Jurkat, Clone E6-1 (cell line): Measurements from ENCODE around the gene SP5.

Experiments used
- DNase-seq: peaks from one replicate; pipeline ENCODE4 v3.0.0-alpha.2; 2011; ENCODE audit warnings: low read depth, low spot score
- H3K4me3 ChIP-seq: 2 replicates; pipeline ENCODE4 v1.5.1; 2011; ENCODE audit warnings: mild to moderate bottlenecking, low read length, control low read depth, moderate library complexity

SP5 gene

GRCh38 chr2:170707821-170708795 is 7.0 kb upstream of the SP5 start:
- H3K4me3 ChIP-seq = no peak overlapping the region
- DNase-seq = no peak

GRCh38 chr2:170710609-170710979 is 4.5 kb upstream of the SP5 start:
- no peak overlapping the region for H3K4me3 ChIP-seq
- no peak for DNase-seq

DNA sequence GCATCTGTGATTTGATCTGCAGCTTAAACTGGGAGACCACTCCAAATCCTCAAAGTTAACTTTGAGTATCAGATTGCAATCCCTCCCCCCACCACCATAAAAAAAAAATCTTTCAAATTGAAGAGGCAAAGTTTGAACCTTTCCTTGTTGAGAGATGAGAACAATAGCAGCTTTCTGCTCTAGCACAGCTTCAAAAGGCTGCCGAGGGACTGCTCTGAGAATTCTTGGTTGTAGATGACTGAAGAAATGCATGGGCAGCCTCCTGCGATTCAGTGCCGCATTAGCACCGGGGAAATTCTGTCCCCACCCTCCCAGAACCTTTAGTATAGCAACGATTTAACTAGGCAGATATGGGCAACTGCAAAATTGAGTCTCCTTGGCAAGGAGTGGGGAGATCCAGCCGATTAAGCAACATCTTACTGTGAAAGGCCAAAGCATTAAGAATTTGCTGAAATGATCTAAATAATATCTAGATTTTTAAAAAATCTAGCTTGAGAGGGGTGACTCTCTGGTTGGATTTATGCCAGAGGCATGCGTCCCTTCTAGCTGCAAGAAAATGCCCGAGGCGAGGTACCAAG is 3.9 kb upstream of the SP5 start:
- H3K4me3 ChIP-seq = peak overlapping the region; percentile 53
- DNase-seq = no peak

- peak; percentile 51 for DNase-seq
- H3K4me3 ChIP-seq = peak overlapping the region; percentile 53
Observed at GRCh38 chr2:170711774-170712652, 3.1 kb upstream of the SP5 start.

- DNase-seq = no peak
- no peak overlapping the region for H3K4me3 ChIP-seq
Observed at GRCh38 chr2:170712653-170713542, 2.2 kb upstream of the SP5 start.

DNA sequence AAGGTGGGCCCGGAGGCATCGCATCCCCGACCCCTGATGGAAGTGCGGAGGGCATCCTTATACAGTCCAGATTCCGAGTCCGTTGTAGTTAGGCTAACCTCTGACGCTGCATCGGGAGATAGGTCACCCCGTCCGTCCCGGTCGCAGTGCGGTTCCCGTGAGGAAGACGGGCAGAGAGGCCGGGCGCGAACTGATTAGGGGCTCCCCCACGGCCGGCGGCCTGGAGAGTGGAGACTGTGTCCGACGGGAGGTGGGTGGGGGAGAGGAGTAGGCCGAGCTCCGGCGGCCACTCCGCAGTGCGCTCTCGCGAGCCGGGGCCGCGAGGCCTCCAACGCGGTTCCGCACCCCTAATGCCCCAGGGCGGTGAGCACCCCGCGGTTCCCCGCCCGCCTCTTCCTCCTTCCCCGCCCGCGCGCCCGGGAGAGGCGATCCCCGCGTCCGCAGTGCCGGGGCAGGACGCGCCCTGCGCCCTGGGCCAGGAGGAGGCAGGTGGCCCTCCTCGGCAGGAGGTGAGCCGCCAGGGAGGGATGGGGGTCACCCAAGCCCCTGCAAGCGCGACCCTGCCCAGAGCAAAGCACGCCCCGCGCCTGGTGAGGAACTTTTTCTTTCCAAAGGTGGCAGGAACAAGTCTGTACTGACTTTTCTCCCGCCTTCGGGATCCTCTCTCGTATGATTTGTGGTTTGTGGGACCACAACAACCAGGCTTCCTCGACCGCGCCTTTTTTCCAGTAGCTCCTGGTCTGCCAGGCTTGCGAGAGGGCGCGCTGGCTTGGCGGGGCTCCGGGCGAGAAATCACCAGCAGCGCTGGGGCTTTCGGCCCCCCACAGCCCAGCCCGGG is 1.4 kb upstream of the SP5 start:
- H3K4me3 ChIP-seq = peak overlapping the region; percentile 56
- no peak for DNase-seq

DNA sequence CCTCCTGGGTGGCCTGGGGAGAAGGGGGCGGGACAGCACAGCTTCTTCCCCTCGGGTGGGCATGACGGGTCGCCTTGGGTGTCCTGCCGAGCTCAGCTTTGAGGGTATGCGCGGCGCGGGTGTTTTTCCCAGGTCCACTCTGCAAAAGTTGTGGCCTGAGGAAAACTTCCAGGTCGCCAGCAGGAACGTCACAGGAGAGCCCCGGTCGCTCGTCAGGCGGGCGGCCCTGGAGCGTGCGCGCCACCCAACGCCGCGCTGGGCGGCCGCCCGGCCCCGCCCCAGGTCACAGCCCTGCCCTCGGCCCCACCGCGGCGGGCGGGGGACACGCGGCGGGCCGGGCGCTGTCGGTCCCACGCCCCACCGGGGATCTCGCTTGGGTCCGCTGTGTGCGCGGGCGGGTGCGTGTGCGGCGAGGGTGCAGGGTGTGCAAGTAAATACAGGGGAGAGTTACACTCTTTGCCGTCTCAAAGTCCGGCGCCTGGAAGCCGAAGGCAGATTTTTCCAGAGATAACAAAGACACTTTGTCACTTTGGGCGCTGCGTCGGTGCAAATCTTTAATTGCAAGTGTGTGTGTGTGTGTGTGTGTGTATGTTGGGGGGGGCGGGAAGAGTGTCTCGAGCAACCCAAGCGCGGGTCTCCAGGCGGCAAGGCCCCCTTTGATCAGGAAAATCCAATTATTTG is 616 bp upstream of the SP5 start:
- peak overlapping the region; percentile 56 for H3K4me3 ChIP-seq
- DNase-seq = no peak

- no peak for DNase-seq
- H3K4me3 ChIP-seq = no peak overlapping the region
Observed at GRCh38 chr2:170715932-170716777, 1.0 kb downstream of the SP5 start.

GRCh38 chr2:170716851-170717598 is 1.9 kb downstream of the SP5 start:
- DNase-seq = no peak
- no peak overlapping the region for H3K4me3 ChIP-seq

GRCh38 chr2:170717599-170717963 is 2.4 kb downstream of the SP5 start:
- no peak overlapping the region for H3K4me3 ChIP-seq
- DNase-seq = no peak

DNA sequence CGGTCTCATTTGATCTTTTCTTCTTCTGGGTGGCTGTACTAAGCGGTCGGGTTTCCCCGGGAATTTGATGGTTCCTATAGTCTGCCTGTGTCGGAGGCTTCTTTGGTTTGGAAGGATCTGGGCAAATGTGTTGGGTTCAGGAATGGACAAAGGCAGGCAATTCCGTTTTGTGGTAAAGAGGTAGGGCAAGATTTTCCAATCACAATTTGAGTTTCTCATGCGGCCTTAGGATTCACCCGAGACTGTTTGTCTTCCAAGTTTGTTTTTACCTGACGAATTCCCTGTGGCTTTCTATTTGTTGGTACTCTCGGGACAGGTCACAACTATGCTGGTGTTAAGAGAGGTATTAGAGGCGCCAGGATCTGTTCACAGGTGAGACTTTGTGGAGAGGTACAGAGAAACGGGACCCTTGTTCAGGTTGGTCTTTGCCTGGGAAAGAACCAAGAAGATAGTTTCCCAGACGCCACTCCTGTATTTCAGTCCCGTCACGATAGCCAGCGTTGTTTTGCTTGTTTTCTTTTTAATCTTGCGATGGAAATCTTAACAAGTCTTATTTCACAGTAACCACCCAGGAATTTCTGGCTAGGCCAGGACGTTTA is 3.0 kb downstream of the SP5 start:
- no peak overlapping the region for H3K4me3 ChIP-seq
- DNase-seq = no peak

GRCh38 chr2:170719810-170720209 is 4.7 kb downstream of the SP5 start:
- DNase-seq = no peak

GRCh38 chr2:170721678-170722077 is 6.5 kb downstream of the SP5 start:
- H3K4me3 ChIP-seq = no peak overlapping the region
- no peak for DNase-seq

More at GRCh38 chr2:170719810-170720209, 4.7 kb downstream of the SP5 start:
- no peak overlapping the region for H3K4me3 ChIP-seq

GRCh38 chr2:170722301-170722700 is 7.2 kb downstream of the SP5 start:
- no peak for DNase-seq
- H3K4me3 ChIP-seq = no peak overlapping the region

DNA sequence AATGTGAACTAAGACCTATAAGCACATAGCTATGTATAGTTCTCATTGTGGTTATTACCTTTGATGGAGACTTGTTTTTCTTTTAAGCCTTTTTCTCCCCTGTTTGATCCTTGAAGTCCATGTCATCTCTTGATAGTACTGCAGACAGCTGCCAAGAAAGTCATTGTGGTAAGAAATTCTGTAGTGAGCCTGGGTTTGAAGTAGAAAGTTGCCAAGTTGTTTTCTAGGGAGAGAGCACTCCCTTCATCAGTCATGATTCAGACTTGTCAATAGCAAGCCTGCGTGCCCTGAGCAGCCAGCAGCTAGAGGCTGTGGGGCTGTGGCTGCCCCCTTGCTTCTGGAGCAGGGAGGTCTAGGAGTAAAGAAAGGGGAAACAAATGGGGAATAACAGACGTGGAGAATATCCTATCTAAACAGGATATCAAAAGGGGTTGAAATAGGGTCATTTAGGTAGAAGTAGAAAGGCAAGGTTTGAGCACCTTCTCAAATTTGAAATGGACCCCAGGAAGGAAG is 8.4 kb downstream of the SP5 start:
- no peak for DNase-seq
- no peak overlapping the region for H3K4me3 ChIP-seq
